ENCODE data around the gene AFTPH.

GRCh38 chr2:64474636-64475035, 49.5 kb upstream of the AFTPH start:
- TF ChIP-seq, protein P1, sequence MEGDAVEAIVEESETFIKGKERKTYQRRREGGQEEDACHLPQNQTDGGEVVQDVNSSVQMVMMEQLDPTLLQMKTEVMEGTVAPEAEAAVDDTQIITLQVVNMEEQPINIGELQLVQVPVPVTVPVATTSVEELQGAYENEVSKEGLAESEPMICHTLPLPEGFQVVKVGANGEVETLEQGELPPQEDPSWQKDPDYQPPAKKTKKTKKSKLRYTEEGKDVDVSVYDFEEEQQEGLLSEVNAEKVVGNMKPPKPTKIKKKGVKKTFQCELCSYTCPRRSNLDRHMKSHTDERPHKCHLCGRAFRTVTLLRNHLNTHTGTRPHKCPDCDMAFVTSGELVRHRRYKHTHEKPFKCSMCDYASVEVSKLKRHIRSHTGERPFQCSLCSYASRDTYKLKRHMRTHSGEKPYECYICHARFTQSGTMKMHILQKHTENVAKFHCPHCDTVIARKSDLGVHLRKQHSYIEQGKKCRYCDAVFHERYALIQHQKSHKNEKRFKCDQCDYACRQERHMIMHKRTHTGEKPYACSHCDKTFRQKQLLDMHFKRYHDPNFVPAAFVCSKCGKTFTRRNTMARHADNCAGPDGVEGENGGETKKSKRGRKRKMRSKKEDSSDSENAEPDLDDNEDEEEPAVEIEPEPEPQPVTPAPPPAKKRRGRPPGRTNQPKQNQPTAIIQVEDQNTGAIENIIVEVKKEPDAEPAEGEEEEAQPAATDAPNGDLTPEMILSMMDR (conservative IDR thresholded peaks at IDR 0.05 in 1 of 2, IDR thresholded peaks at IDR 0.05 in 1 of 2; ENCODE audit: extremely low read depth in 1 of 2, insufficient read depth in 1 of 2, low read depth in 1 of 2, low read length in 2 of 2): no peak
- TF ChIP-seq EZH2 (IDR thresholded peaks at IDR 0.05; ENCODE audit: borderline replicate concordance, low read length): no peak
